ENCODE measurements around the gene FBLN1. TPM values are rescaled to one million over a fixed set of nuclear protein-coding genes. Genes with fewer than 3 reads are reported as not detected.

FBLN1 gene
- total RNA-seq, 1 donor from 2014 or later, result not detected

GRCh38 chr22:45632791-45633515 is 130.3 kb downstream of the FBLN1 start:
- intact Hi-C loops (cut with micrococcal nuclease), result no loop called here

GRCh38 chr22:45636683-45637082 is 134.0 kb downstream of the FBLN1 start:
- intact Hi-C loops (cut with micrococcal nuclease), result no loop called here

- intact Hi-C loops (cut with micrococcal nuclease), result no loop called here
These were observed 135.5 kb downstream of the FBLN1 start for GRCh38 chr22:45638197-45638596.

GRCh38 chr22:45638834-45639746 is 136.4 kb downstream of the FBLN1 start:
- intact Hi-C loops (cut with micrococcal nuclease), result no loop called here

- intact Hi-C loops (cut with micrococcal nuclease), result loop anchor here (10.0 kb wide), 1 partner anchor 225 kb away; no protein-coding TSS in a partner anchor
These were observed 137.0 kb downstream of the FBLN1 start for GRCh38 chr22:45639747-45640102.

GRCh38 chr22:45640291-45640940 is 137.7 kb downstream of the FBLN1 start:
- intact Hi-C loops (cut with micrococcal nuclease), result loop anchor here (10.0 kb wide), 1 partner anchor 224 kb away; no protein-coding TSS in a partner anchor

- intact Hi-C loops (cut with micrococcal nuclease), result loop anchor here (10.0 kb wide), 1 partner anchor 224 kb away; no protein-coding TSS in a partner anchor
These were observed 138.4 kb downstream of the FBLN1 start for GRCh38 chr22:45640941-45641621.

GRCh38 chr22:45642986-45643385 is 140.3 kb downstream of the FBLN1 start:
- intact Hi-C loops (cut with micrococcal nuclease), result loop anchor here (10.0 kb wide), 1 partner anchor 222 kb away; no protein-coding TSS in a partner anchor

GRCh38 chr22:45644714-45645113 is 142.0 kb downstream of the FBLN1 start:
- intact Hi-C loops (cut with micrococcal nuclease), result loop anchor here (10.0 kb wide), 1 partner anchor 220 kb away; no protein-coding TSS in a partner anchor

- intact Hi-C loops (cut with micrococcal nuclease), result loop anchor here (10.0 kb wide), 1 partner anchor 220 kb away; no protein-coding TSS in a partner anchor
These were observed 142.5 kb downstream of the FBLN1 start for GRCh38 chr22:45645150-45645525.

- intact Hi-C loops (cut with micrococcal nuclease), result loop anchor here (10.0 kb wide), 1 partner anchor 219 kb away; no protein-coding TSS in a partner anchor
These were observed 143.1 kb downstream of the FBLN1 start for GRCh38 chr22:45645526-45646414.

- intact Hi-C loops (cut with micrococcal nuclease), result loop anchor here (10.0 kb wide), 1 partner anchor 217 kb away; no protein-coding TSS in a partner anchor
These were observed 145.0 kb downstream of the FBLN1 start for GRCh38 chr22:45647532-45648225.

- intact Hi-C loops (cut with micrococcal nuclease), result loop anchor here (10.0 kb wide), 1 partner anchor 216 kb away; no protein-coding TSS in a partner anchor
These were observed 145.8 kb downstream of the FBLN1 start for GRCh38 chr22:45648301-45649117.

GRCh38 chr22:45649809-45650208 is 147.1 kb downstream of the FBLN1 start:
- intact Hi-C loops (cut with micrococcal nuclease), result loop anchor here (10.0 kb wide), 1 partner anchor 215 kb away; no protein-coding TSS in a partner anchor

- intact Hi-C loops (cut with micrococcal nuclease), result no loop called here
These were observed 148.0 kb downstream of the FBLN1 start for GRCh38 chr22:45650721-45651120.

Data from T-helper 2 cell treated with Interferon-gamma antibody and Interleukin-4, amounts not matched to agents 100 ng/mL and 5 ng/mL, for 36 hours (primary cell).